Osteocyte (in vitro differentiated cells): Measurements from ENCODE around the gene SCARB2. TPM values are rescaled to one million over a fixed set of nuclear protein-coding genes. Genes with fewer than 3 reads are reported as not detected.

ENCODE experiments used
- DNase-seq: peaks from one replicate; pipeline ENCODE4 v3.0.0; 2021; ENCODE audit warnings: mixed read lengths; ENCODE audit not compliant: unreplicated experiment; ENCODE audit errors: extremely low spot score
- H3K27ac Mint-ChIP-seq: one replicate; pipeline ENCODE4 v1.8.0; 2021; ENCODE audit warnings: mild to moderate bottlenecking, mixed read lengths; ENCODE audit not compliant: unreplicated experiment
- H3K27me3 Mint-ChIP-seq: one replicate; pipeline ENCODE4 v1.8.0; 2021; ENCODE audit warnings: mixed read lengths; ENCODE audit not compliant: unreplicated experiment
- H3K36me3 Mint-ChIP-seq: one replicate; pipeline ENCODE4 v1.8.0; 2021; ENCODE audit warnings: mixed read lengths; ENCODE audit not compliant: unreplicated experiment
- H3K4me1 Mint-ChIP-seq: one replicate; pipeline ENCODE4 v1.8.0; 2021; ENCODE audit warnings: mixed read lengths; ENCODE audit not compliant: unreplicated experiment
- H3K4me3 Mint-ChIP-seq: one replicate; pipeline ENCODE4 v1.8.0; 2021; ENCODE audit warnings: mild to moderate bottlenecking, moderate library complexity, mixed read lengths; ENCODE audit not compliant: unreplicated experiment
- H3K9me3 Mint-ChIP-seq: one replicate; pipeline ENCODE4 v1.8.0; 2021; ENCODE audit warnings: mixed read lengths; ENCODE audit not compliant: unreplicated experiment
- CTCF ChIP-seq: fragments of 200-600 bp; sonication (generic); IDR thresholded peaks from 2 replicates; pipeline ENCODE4 v1.5.0; 2021; ENCODE audit warnings: antibody characterized with exemption, mild to moderate bottlenecking, moderate library complexity
- total RNA-seq: library from RNA; stranded (reverse); gene quantifications from 2 replicates; pipeline ENCODE4 v1.2.1, GENCODE V29; 2021

SCARB2 gene
- total RNA-seq, 1 donor from 2014 or later: 179 TPM

GRCh38 chr4:76195326-76195725 lies 18.3 kb downstream of the SCARB2 start:
- TF ChIP-seq CTCF: no peak
- DNase-seq: no peak
- H3K9me3 Mint-ChIP-seq: no peaks in the 10 kb centered on the region

GRCh38 chr4:76194325-76194724 lies 19.3 kb downstream of the SCARB2 start:
- peaks cover 30% of the 10 kb centered on the region for H3K4me1 Mint-ChIP-seq
- no peaks in the 10 kb centered on the region for H3K27me3 Mint-ChIP-seq
- H3K9me3 Mint-ChIP-seq: no peaks in the 10 kb centered on the region
- H3K27ac Mint-ChIP-seq: peak overlapping the region; percentile 56
- no peak for TF ChIP-seq CTCF
- no peak for DNase-seq
- no peak overlapping the region for H3K4me3 Mint-ChIP-seq
- H3K36me3 Mint-ChIP-seq: peaks cover 43% of the 10 kb centered on the region

More at GRCh38 chr4:76195326-76195725, 18.3 kb downstream of the SCARB2 start:
- Mint-ChIP-seq H3K4me3 (no peak overlapping the region), H3K4me1 (peaks cover 40% of the 10 kb centered on the region), H3K27ac (peak overlapping the region; percentile 44), H3K36me3 (peaks cover 40% of the 10 kb centered on the region), H3K27me3 (no peaks in the 10 kb centered on the region)

GRCh38 chr4:76192236-76192635 lies 21.4 kb downstream of the SCARB2 start:
- Mint-ChIP-seq H3K27ac (no peak overlapping the region), H3K36me3 (peaks cover 45% of the 10 kb centered on the region), H3K4me1 (peaks cover 17% of the 10 kb centered on the region), H3K4me3 (no peak overlapping the region), H3K27me3 (no peaks in the 10 kb centered on the region), H3K9me3 (no peaks in the 10 kb centered on the region)
- TF ChIP-seq CTCF: no peak
- DNase-seq: no peak

GRCh38 chr4:76188557-76188956 lies 25.1 kb downstream of the SCARB2 start:
- no peak for DNase-seq
- Mint-ChIP-seq H3K4me1 (peaks cover 10% of the 10 kb centered on the region), H3K27ac (peak overlapping the region; percentile 47), H3K9me3 (no peaks in the 10 kb centered on the region), H3K27me3 (no peaks in the 10 kb centered on the region), H3K4me3 (no peak overlapping the region), H3K36me3 (peaks cover 45% of the 10 kb centered on the region)
- TF ChIP-seq CTCF: no peak

- no peaks in the 10 kb centered on the region for H3K9me3 Mint-ChIP-seq
- no peak overlapping the region for H3K4me3 Mint-ChIP-seq
- peak overlapping the region; percentile 47 for H3K27ac Mint-ChIP-seq
- peaks cover 10% of the 10 kb centered on the region for H3K4me1 Mint-ChIP-seq
- TF ChIP-seq CTCF: no peak
- no peak for DNase-seq
- H3K36me3 Mint-ChIP-seq: peaks cover 41% of the 10 kb centered on the region
- H3K27me3 Mint-ChIP-seq: no peaks in the 10 kb centered on the region
These were observed 25.5 kb downstream of the SCARB2 start for GRCh38 chr4:76188149-76188548.
